ENCODE results near the gene ETS1. TPM values are rescaled to one million over a fixed set of nuclear protein-coding genes. Genes with fewer than 3 reads are reported as not detected.

Gene ETS1
- total RNA-seq, 1 experiment from 2014 or later = 66.4 TPM

DNA sequence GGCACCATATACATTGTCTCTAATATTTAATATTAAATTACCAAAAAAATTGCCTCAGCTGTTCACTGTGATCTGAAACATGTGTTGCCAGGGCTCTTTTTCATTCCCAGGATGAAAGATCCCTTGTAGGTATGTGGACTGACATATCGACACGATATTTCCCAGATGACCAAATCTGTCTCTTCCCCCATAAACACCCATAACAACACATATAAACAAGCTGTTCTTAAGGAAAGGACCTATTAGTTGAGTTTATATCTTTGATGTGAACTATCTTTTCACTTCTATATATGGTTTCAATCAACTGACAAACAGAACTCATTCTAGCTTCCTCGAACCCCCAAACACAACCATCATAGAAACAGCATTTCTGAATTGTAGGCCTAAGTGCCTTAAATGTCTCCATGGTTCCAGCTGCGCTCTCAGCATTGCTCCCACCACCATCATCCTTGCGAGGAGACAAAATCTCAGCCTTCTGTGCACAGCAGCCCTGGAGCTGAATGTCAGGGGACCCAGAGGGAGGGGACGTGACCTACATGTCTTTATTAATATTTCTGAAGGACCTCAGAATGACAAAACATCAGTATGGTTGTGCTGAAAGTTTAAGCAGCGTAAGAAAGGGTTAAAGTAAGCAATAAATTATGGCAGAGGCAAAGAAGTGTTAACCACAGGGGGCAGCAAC lies 67.0 kb downstream of the ETS1 start:
- H3K9me3 ChIP-seq (ENCODE audit: control insufficient read depth, insufficient read depth, low read depth, low read length) = no peaks in the 10 kb centered on the region
- ATAC-seq = no peak
- CTCF ChIA-PET = interaction anchor here (0.5 kb wide), 1 partner anchor 46 kb away, joined by 4 read pairs; no protein-coding TSS in a partner anchor
- no TSS peak for BruUV-seq (replicated peaks)
- intact Hi-C loops (cut with micrococcal nuclease; ENCODE audit: unreplicated experiment) (loop anchor here (5.0 kb wide), 1 partner anchor 112 kb away; no protein-coding TSS in a partner anchor), in situ Hi-C loops (cut with HindIII; ENCODE audit: low pct_unique_long_range_greater_than_20kb, low sequenced_read_pairs) (no loop called here)
- peaks cover 59% of the 10 kb centered on the region for H3K4me1 ChIP-seq (ENCODE audit: control insufficient read depth, insufficient read depth, low read length)
- no peaks in the 10 kb centered on the region for H3K36me3 ChIP-seq (ENCODE audit: control insufficient read depth, insufficient read depth, low read length)
- no peak for TF ChIP-seq POLR2AphosphoS5 (IDR thresholded peaks at IDR 0.05; ENCODE audit: low read depth, low read length)
- no peak for TF ChIP-seq TCF7L2 (IDR thresholded peaks at IDR 0.05; ENCODE audit: low read depth, low read length)
- TF ChIP-seq, protein P1, sequence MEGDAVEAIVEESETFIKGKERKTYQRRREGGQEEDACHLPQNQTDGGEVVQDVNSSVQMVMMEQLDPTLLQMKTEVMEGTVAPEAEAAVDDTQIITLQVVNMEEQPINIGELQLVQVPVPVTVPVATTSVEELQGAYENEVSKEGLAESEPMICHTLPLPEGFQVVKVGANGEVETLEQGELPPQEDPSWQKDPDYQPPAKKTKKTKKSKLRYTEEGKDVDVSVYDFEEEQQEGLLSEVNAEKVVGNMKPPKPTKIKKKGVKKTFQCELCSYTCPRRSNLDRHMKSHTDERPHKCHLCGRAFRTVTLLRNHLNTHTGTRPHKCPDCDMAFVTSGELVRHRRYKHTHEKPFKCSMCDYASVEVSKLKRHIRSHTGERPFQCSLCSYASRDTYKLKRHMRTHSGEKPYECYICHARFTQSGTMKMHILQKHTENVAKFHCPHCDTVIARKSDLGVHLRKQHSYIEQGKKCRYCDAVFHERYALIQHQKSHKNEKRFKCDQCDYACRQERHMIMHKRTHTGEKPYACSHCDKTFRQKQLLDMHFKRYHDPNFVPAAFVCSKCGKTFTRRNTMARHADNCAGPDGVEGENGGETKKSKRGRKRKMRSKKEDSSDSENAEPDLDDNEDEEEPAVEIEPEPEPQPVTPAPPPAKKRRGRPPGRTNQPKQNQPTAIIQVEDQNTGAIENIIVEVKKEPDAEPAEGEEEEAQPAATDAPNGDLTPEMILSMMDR (IDR thresholded peaks at IDR 0.05) = no peak; the same call in 1 of the 2 replicates
- TF ChIP-seq SIN3A (IDR thresholded peaks at IDR 0.05; ENCODE audit: borderline replicate concordance, insufficient read depth, low read depth, low read length) = no peak
- TF ChIP-seq, protein P2, sequence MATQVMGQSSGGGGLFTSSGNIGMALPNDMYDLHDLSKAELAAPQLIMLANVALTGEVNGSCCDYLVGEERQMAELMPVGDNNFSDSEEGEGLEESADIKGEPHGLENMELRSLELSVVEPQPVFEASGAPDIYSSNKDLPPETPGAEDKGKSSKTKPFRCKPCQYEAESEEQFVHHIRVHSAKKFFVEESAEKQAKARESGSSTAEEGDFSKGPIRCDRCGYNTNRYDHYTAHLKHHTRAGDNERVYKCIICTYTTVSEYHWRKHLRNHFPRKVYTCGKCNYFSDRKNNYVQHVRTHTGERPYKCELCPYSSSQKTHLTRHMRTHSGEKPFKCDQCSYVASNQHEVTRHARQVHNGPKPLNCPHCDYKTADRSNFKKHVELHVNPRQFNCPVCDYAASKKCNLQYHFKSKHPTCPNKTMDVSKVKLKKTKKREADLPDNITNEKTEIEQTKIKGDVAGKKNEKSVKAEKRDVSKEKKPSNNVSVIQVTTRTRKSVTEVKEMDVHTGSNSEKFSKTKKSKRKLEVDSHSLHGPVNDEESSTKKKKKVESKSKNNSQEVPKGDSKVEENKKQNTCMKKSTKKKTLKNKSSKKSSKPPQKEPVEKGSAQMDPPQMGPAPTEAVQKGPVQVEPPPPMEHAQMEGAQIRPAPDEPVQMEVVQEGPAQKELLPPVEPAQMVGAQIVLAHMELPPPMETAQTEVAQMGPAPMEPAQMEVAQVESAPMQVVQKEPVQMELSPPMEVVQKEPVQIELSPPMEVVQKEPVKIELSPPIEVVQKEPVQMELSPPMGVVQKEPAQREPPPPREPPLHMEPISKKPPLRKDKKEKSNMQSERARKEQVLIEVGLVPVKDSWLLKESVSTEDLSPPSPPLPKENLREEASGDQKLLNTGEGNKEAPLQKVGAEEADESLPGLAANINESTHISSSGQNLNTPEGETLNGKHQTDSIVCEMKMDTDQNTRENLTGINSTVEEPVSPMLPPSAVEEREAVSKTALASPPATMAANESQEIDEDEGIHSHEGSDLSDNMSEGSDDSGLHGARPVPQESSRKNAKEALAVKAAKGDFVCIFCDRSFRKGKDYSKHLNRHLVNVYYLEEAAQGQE (IDR thresholded peaks at IDR 0.05; ENCODE audit: insufficient read depth in 1 of 2, low read depth in 2 of 2, low read length in 1 of 2) = no peak
- POLR2A ChIA-PET = interaction anchor here (0.6 to 0.9 kb wide), 3 partner anchors 11 to 30 kb away, joined by 3 to 15 read pairs (median 11); no protein-coding TSS in a partner anchor
- H3K27ac ChIP-seq (ENCODE audit: low read length) = peak overlapping the region; percentile 92
- H3K27me3 ChIP-seq (ENCODE audit: control insufficient read depth, insufficient read depth, low read length) = no peaks in the 10 kb centered on the region
- H3K4me3 ChIP-seq (ENCODE audit: low read depth in 2 of 2, low read length in 2 of 2) = peak overlapping the region; percentile 82 to 93
- DNase-seq (ENCODE audit: low read depth, low spot score) = no peak

DNA sequence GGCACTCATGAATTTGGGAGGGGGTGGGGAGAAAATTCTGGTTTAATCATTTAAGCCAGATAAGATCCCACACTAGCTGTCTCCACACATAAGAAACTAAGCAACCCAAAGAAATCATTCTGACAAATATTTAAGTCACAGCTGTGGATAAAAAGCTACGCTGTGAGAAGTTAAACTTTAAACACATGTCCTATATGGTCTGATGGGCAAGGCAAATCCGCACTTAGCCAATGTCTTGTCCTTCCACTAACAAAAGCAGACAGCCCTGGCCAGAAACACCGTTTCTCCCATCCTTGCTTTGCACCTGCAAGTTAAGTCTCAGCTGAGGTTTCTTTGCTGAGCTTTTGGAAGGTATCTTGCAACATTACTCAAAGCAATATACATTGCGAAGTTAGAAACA lies 68.0 kb downstream of the ETS1 start:
- intact Hi-C loops (cut with micrococcal nuclease; ENCODE audit: unreplicated experiment) = no loop called here
- in situ Hi-C loops (cut with HindIII; ENCODE audit: low pct_unique_long_range_greater_than_20kb, low sequenced_read_pairs) = no loop called here
- no peak for DNase-seq (ENCODE audit: low read depth, low spot score)
- TF ChIP-seq SIN3A (IDR thresholded peaks at IDR 0.05; ENCODE audit: borderline replicate concordance, insufficient read depth, low read depth, low read length) = no peak
- TF ChIP-seq, protein P1 (IDR thresholded peaks at IDR 0.05) = no peak
- H3K36me3 ChIP-seq (ENCODE audit: control insufficient read depth, insufficient read depth, low read length) = no peaks in the 10 kb centered on the region
- no peak for ATAC-seq
- peak overlapping the region; percentile 82 to 93 for H3K4me3 ChIP-seq (ENCODE audit: low read depth in 2 of 2, low read length in 2 of 2)
- no TSS peak for BruUV-seq (replicated peaks)
- H3K27ac ChIP-seq (ENCODE audit: low read length) = peak overlapping the region; percentile 92
- ChIA-PET POLR2A (no interaction called here), CTCF (no interaction called here)
- H3K27me3 ChIP-seq (ENCODE audit: control insufficient read depth, insufficient read depth, low read length) = no peaks in the 10 kb centered on the region
- peaks cover 68% of the 10 kb centered on the region for H3K4me1 ChIP-seq (ENCODE audit: control insufficient read depth, insufficient read depth, low read length)
- no peaks in the 10 kb centered on the region for H3K9me3 ChIP-seq (ENCODE audit: control insufficient read depth, insufficient read depth, low read depth, low read length)
